ENCODE measurements around the gene FAR1.

FAR1 gene

DNA sequence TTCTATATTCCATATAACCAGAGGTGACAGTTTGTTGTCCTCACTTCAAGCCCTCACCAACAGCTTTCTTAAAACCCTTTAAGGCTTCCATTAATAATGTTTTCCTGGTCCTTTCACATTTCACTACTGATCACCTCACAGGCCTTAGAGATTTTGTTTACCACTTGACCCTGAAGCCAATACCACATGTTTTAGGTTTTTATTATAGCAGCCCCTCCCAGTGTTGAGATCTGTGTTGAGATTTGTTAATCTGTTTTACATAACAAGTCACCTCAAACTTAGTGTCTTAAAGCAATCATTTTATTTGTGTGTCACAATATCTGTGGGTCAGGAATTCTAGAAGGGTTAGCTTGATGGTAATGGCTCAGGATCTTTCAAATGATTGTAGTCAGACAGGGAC, 49.9 kb downstream of the FAR1 start:
- no peak for TF ChIP-seq FOXM1 (IDR thresholded peaks at IDR 0.05; ENCODE audit: borderline replicate concordance, low read depth)
- TF ChIP-seq, protein P1, sequence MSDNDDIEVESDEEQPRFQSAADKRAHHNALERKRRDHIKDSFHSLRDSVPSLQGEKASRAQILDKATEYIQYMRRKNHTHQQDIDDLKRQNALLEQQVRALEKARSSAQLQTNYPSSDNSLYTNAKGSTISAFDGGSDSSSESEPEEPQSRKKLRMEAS (IDR thresholded peaks at IDR 0.05), result no peak
- TF ChIP-seq CREB1 (IDR thresholded peaks at IDR 0.05; ENCODE audit: low read depth), result no peak
- TF ChIP-seq CEBPB (IDR thresholded peaks at IDR 0.05), result no peak
- TF ChIP-seq ZBTB7A (IDR thresholded peaks at IDR 0.05; ENCODE audit: low read depth), result no peak
- TF ChIP-seq TEAD4 (IDR thresholded peaks at IDR 0.05), result no peak
- TF ChIP-seq TCF12 (IDR thresholded peaks at IDR 0.05; ENCODE audit: low read depth), result no peak
- TF ChIP-seq EGR1 (IDR thresholded peaks at IDR 0.05), result no peak
- no peak for TF ChIP-seq EP300 (IDR thresholded peaks at IDR 0.05; ENCODE audit: borderline replicate concordance)
- no peak for TF ChIP-seq NFIC (IDR thresholded peaks at IDR 0.05)
- TF ChIP-seq, protein P2, sequence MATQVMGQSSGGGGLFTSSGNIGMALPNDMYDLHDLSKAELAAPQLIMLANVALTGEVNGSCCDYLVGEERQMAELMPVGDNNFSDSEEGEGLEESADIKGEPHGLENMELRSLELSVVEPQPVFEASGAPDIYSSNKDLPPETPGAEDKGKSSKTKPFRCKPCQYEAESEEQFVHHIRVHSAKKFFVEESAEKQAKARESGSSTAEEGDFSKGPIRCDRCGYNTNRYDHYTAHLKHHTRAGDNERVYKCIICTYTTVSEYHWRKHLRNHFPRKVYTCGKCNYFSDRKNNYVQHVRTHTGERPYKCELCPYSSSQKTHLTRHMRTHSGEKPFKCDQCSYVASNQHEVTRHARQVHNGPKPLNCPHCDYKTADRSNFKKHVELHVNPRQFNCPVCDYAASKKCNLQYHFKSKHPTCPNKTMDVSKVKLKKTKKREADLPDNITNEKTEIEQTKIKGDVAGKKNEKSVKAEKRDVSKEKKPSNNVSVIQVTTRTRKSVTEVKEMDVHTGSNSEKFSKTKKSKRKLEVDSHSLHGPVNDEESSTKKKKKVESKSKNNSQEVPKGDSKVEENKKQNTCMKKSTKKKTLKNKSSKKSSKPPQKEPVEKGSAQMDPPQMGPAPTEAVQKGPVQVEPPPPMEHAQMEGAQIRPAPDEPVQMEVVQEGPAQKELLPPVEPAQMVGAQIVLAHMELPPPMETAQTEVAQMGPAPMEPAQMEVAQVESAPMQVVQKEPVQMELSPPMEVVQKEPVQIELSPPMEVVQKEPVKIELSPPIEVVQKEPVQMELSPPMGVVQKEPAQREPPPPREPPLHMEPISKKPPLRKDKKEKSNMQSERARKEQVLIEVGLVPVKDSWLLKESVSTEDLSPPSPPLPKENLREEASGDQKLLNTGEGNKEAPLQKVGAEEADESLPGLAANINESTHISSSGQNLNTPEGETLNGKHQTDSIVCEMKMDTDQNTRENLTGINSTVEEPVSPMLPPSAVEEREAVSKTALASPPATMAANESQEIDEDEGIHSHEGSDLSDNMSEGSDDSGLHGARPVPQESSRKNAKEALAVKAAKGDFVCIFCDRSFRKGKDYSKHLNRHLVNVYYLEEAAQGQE (IDR thresholded peaks at IDR 0.05; ENCODE audit: low read depth), result no peak
- TF ChIP-seq, protein P3, sequence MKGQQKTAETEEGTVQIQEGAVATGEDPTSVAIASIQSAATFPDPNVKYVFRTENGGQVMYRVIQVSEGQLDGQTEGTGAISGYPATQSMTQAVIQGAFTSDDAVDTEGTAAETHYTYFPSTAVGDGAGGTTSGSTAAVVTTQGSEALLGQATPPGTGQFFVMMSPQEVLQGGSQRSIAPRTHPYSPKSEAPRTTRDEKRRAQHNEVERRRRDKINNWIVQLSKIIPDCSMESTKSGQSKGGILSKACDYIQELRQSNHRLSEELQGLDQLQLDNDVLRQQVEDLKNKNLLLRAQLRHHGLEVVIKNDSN (IDR thresholded peaks at IDR 0.05), result no peak
- TF ChIP-seq TAF1 (IDR thresholded peaks at IDR 0.05; ENCODE audit: low read depth), result no peak
- TF ChIP-seq YY1 (IDR thresholded peaks at IDR 0.05; ENCODE audit: low read depth), result no peak
- TF ChIP-seq RAD21 (IDR thresholded peaks at IDR 0.05; ENCODE audit: low read depth), result no peak

DNA sequence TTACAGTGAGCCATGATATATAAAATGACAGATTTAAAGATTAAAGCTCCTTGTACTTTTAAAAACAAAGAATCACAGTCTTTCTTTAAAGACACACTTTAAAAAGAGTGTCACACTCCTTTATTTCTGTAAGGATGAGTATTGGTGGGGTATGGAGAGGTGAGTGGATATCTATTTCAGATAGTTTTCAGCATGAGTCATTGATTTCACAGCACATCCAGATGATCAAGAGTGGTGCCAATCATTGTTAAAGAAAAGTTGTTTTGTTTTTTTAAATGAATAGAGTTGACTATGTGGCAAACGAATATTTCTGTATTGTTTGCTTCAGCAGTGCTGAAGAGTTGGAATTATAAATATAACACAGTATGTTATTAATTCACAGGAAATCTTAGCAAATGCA, 52.5 kb downstream of the FAR1 start:
- TF ChIP-seq TEAD4 (IDR thresholded peaks at IDR 0.05) (no peak), TAF1 (IDR thresholded peaks at IDR 0.05; ENCODE audit: low read depth) (no peak), TCF12 (IDR thresholded peaks at IDR 0.05; ENCODE audit: low read depth) (no peak), EP300 (IDR thresholded peaks at IDR 0.05; ENCODE audit: borderline replicate concordance) (no peak), YY1 (IDR thresholded peaks at IDR 0.05; ENCODE audit: low read depth) (no peak), EGR1 (IDR thresholded peaks at IDR 0.05) (no peak), ZBTB7A (IDR thresholded peaks at IDR 0.05; ENCODE audit: low read depth) (no peak), RAD21 (IDR thresholded peaks at IDR 0.05; ENCODE audit: low read depth) (no peak), FOXM1 (IDR thresholded peaks at IDR 0.05; ENCODE audit: borderline replicate concordance, low read depth) (no peak), CREB1 (IDR thresholded peaks at IDR 0.05; ENCODE audit: low read depth) (no peak), CEBPB (IDR thresholded peaks at IDR 0.05) (no peak)
- TF ChIP-seq, protein P1 (IDR thresholded peaks at IDR 0.05), result no peak
- TF ChIP-seq, protein P2 (IDR thresholded peaks at IDR 0.05; ENCODE audit: low read depth), result no peak

DNA sequence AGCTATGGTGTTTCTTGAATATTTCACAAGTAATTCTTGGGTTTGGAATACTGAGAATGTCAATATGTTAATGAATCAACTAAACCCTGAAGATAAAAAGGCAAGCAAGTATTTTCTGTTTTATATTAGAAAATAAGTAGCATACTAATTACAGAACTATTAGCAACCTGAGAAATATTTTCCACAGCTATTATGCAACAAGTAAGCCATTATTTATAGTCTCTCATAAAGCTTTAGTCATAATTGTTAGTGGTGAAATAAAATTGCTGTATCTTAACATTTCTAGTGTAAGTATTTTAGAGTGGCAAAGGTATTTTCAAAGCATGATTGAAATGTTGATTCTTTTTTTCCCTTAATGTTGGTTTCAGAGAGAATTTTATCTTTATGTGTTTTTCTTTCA, 53.3 kb downstream of the FAR1 start:
- TF ChIP-seq CEBPB (IDR thresholded peaks at IDR 0.05) (0 out of 2 replicates have a peak, but pooled peaks have one; percentile 21), ZBTB7A (IDR thresholded peaks at IDR 0.05; ENCODE audit: low read depth) (no peak)

DNA sequence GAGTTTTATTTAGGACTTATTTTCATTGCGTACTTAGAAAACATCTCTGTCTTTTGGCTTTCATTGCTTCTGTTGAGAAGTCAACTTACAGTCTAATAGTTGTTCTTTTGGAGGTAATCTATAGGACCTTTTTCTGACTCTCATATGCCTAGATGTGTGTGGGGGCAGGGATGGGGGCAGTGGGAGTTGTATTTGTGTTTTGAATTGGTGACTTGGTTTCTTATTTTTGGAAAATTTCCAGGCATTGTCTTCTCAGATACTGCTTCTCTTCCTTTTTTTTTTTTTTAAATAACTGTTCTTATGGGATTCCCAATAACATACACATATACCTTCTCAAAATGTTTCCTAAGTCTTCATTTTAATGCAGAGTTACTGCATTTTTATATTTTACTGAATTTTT, 58.0 kb downstream of the FAR1 start:
- no peak for TF ChIP-seq RAD21 (IDR thresholded peaks at IDR 0.05; ENCODE audit: low read depth)
- no peak for TF ChIP-seq FOXM1 (IDR thresholded peaks at IDR 0.05; ENCODE audit: borderline replicate concordance, low read depth)
- TF ChIP-seq NFIC (IDR thresholded peaks at IDR 0.05), result no peak
- no peak for TF ChIP-seq EGR1 (IDR thresholded peaks at IDR 0.05)
- TF ChIP-seq, protein P3 (IDR thresholded peaks at IDR 0.05), result no peak
- TF ChIP-seq EP300 (IDR thresholded peaks at IDR 0.05; ENCODE audit: borderline replicate concordance), result no peak
- TF ChIP-seq TEAD4 (IDR thresholded peaks at IDR 0.05), result no peak
- no peak for TF ChIP-seq YY1 (IDR thresholded peaks at IDR 0.05; ENCODE audit: low read depth)
- TF ChIP-seq CEBPB (IDR thresholded peaks at IDR 0.05), result no peak
- TF ChIP-seq, protein P2 (IDR thresholded peaks at IDR 0.05; ENCODE audit: low read depth), result no peak
- no peak for TF ChIP-seq ZBTB7A (IDR thresholded peaks at IDR 0.05; ENCODE audit: low read depth)
- TF ChIP-seq, protein P1 (IDR thresholded peaks at IDR 0.05), result no peak
- no peak for TF ChIP-seq CREB1 (IDR thresholded peaks at IDR 0.05; ENCODE audit: low read depth)
- no peak for TF ChIP-seq TAF1 (IDR thresholded peaks at IDR 0.05; ENCODE audit: low read depth)
- TF ChIP-seq TCF12 (IDR thresholded peaks at IDR 0.05; ENCODE audit: low read depth), result no peak
